HG03457 (cell line): ENCODE data around the gene CHPF2.

ENCODE experiments used
- ATAC-seq: cut with Tn5 transposase; IDR thresholded peaks from one replicate; pipeline ENCODE4 v1.9.1; 2021; ENCODE audit warnings: moderate number of reproducible peaks; ENCODE audit not compliant: unreplicated experiment

The CHPF2 gene

GRCh38 chr7:151282111-151282510 lies 49.8 kb downstream of the CHPF2 start:
- ATAC-seq = no peak

DNA sequence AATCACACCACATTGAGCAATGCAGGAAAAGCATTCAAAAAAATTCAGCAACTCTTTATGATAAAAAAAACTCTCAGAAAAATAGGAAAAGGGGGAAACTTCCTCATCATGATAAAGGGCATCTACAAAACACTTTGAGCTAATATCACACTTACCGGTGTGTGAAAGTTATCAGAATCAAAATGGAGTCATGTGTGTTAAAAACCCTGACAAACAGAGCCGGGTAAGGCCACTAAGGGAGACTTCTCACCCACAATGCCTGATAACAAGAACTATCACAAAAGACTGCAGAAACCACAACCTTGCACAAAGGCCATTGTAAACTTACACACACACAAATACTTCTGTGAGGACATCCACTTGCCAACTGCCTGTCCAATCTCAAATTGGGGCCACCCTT lies 51.0 kb downstream of the CHPF2 start:
- ATAC-seq = no peak

DNA sequence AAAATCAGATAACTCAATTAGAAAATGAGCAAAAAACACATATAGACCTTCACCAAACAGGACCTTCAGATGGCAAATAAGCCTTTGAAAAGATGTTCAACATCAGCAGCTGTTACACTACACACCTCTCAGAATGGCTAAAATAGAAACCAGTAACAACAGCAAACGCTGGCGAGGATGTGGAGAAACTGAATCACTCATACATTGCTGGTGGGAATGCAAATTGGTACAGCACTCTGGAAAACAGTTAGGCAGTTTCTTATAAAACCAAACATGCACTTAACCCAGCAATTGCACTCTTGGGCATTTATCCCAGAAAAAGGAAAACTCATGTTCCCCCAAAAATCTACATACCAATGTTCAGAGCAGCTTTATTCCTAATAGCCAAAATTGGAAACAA lies 53.9 kb downstream of the CHPF2 start:
- ATAC-seq = no peak
